ENCODE data around the gene ANXA6. TPM values are rescaled to one million over a fixed set of nuclear protein-coding genes. Genes with fewer than 3 reads are reported as not detected.

Gene ANXA6
- total RNA-seq, 1 experiment from 2014 or later = 385 TPM

DNA sequence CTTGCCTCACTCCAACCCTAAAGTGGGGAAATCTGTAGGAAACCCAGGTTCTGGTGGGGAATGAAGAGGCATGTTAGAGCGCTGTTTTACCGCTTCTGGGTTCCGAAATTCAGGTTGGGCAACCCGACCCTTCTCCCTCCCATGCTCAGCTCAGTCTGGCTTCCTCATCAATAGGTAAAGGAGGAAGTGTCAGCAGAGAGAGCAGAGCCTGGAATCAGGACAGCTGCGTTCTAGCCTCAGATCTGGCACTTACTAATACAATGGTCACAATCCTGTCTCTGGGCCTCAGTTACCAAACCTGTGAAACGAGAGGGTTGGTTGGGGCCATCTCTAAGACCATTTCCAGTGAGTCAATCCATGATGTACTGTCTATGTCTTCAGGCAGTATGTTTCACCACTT, 60.5 kb downstream of the ANXA6 start:
- Histone ChIP-seq H3K36me3 (peaks cover 19% of the 10 kb centered on the region), H3K4me1 (peaks cover 46% of the 10 kb centered on the region), H3K27me3 (no peaks in the 10 kb centered on the region), H3K27ac (no peak overlapping the region), H3K9me3 (replicated peaks) (no peaks in the 10 kb centered on the region), H3K4me3 (no peak overlapping the region)
- DNase-seq = peak in 1 of 2 experiments; percentile 22

DNA sequence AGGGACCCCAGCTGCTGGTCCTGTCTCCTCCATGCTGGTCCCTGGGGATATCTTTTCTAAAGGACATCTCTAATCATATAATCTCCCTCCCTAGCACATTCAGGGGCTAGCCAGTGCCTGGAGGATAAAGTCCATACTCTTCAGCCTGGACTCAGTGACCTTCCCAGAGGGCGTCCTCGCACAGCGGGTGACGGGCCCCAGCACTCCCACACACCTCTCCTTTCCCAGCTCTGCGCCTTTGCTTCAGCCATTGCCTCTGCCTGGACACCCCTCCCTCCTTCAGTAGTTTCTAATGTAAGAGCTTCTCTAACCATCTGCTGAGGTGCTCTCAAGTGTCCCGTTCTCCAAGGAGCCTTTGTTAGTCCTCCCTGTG, 61.6 kb downstream of the ANXA6 start:
- no peak overlapping the region for H3K4me3 ChIP-seq
- peaks cover 11% of the 10 kb centered on the region for H3K36me3 ChIP-seq
- no peaks in the 10 kb centered on the region for H3K27me3 ChIP-seq
- H3K27ac ChIP-seq = peak overlapping the region; percentile 21; the same call in 1 of the 2 replicates
- peaks cover 49% of the 10 kb centered on the region for H3K4me1 ChIP-seq
- DNase-seq = no peak
- no peaks in the 10 kb centered on the region for H3K9me3 ChIP-seq (replicated peaks)

DNA sequence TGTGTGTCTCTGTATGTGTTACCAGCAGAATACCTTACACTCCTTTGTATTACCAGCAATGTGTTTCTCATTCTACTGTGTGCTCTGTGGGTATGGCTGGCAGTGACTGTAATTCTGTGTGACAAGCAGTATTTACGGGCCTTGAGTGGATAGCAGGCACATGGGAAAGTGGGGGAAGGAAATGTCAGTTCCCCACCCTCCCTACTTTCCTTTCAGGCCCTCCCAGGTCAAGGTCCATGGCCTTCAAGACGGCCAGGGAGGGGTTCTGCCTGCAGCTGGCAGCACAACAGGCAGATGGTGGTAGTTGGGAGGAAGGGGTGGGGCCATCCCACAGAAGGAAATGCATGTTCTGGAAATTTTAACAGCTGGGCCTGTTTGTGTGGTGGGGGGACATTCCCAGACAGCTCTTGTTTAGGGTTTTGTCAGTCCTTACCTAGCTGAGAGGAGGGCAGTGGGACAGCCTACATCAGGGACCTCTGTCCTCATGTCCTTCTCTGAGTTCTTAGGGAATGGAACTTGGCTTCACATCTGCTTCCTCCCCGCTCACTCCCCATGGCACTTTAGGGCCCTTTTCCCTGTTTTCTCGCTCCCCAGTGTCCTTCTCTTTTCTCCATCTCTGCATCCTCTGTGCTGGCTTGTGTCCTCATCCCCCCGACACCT, 62.1 kb downstream of the ANXA6 start:
- Histone ChIP-seq H3K4me3 (no peak overlapping the region), H3K36me3 (peaks cover 9% of the 10 kb centered on the region), H3K4me1 (peaks cover 49% of the 10 kb centered on the region), H3K9me3 (replicated peaks) (no peaks in the 10 kb centered on the region), H3K27ac (peak overlapping the region; percentile 21; the same call in 1 of the 2 replicates), H3K27me3 (no peaks in the 10 kb centered on the region)
- peak; percentile 68 to 74 for DNase-seq

DNA sequence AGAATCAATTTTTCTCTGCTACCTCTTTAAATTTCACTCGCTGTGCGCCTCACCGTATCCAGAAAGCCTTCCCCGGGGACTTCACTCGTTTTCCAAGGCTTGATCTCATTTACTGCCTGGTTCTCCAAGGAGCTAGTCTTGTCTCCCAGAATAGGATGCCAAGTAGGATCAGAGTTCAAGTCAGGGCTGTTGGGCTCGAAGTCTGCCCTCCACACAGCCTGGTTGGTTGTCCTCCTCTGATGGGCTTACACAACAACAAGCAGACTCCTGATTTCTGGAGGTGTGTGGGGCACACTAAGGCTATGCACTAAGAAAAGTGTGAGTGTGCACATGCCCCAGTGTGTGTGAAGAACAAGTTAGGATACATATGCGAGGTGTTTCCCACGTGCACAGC, 62.7 kb downstream of the ANXA6 start:
- H3K4me1 ChIP-seq = peaks cover 49% of the 10 kb centered on the region
- H3K4me3 ChIP-seq = no peak overlapping the region
- no peaks in the 10 kb centered on the region for H3K27me3 ChIP-seq
- peaks cover 4% of the 10 kb centered on the region; the same call in 1 of the 2 replicates for H3K36me3 ChIP-seq
- DNase-seq = no peak
- no peaks in the 10 kb centered on the region for H3K9me3 ChIP-seq (replicated peaks)
- H3K27ac ChIP-seq = no peak overlapping the region; the same call in 1 of the 2 replicates

DNA sequence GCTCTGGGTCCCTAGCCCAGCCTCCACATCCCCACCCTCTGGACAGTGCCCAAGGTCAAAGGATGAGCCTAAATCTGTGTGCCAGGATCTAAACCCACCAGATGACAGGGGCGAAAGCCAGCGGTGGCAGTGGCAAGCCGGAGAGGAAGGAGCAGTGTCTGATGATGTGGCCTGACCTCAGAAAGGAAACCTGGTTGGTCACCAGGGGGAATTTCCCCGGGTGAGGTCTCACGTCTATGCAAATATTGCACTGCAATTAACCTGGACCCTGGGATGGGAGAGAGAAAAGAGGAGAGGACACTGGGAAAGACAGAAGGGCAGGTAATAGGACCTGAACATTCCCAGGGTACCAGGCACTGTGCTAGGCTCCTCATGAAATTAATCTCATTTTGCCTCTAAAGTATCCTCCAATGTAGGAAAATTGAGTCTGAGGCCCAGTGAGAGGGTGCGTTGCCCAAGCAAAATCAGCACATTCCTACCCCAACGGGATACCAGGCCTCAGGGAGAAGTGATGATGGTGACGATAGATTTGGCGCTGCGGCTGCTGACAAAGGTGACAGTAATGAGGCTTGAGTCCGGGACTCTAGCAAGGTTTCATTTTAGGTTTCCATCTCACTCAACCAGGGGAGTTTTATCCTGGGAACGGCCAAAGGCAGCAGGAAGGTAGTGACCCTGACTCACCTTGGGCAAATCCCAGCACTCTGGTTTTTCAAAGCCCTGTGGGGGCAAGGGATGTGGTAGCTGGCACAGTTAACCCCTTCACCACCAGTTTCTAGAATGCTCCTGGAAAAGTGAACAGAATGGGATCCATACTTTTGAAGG, 63.3 kb downstream of the ANXA6 start:
- peak overlapping the region; percentile 44 for H3K27ac ChIP-seq
- no peak overlapping the region for H3K4me3 ChIP-seq
- DNase-seq = no peak
- H3K4me1 ChIP-seq = peaks cover 49% of the 10 kb centered on the region
- no peaks in the 10 kb centered on the region for H3K36me3 ChIP-seq
- no peaks in the 10 kb centered on the region for H3K9me3 ChIP-seq (replicated peaks)
- no peaks in the 10 kb centered on the region for H3K27me3 ChIP-seq

DNA sequence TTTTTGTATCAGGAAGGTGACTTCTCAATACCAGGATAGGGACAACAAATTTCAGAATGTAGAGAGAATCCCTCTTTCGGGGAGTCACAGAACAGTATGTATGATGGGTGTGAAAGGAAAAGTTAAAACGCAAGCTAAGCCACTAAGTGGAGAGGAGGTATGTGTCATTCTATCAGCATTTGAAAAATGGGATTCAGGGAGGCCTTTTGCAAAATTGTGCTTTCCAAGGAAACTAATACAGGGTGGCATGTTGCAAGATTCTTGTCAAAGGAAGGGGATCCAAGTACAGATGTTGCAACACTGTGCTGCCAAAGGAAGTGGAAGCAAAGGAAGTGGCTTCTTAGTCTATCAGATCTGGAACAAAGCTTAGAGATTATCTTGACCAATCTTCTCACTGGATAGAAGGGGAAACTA, 64.1 kb downstream of the ANXA6 start:
- Histone ChIP-seq H3K4me3 (no peak overlapping the region), H3K27me3 (no peaks in the 10 kb centered on the region), H3K36me3 (no peaks in the 10 kb centered on the region), H3K4me1 (peaks cover 49% of the 10 kb centered on the region), H3K27ac (peak overlapping the region; percentile 44), H3K9me3 (replicated peaks) (no peaks in the 10 kb centered on the region)
- DNase-seq = peak in 1 of 2 experiments; percentile 41

DNA sequence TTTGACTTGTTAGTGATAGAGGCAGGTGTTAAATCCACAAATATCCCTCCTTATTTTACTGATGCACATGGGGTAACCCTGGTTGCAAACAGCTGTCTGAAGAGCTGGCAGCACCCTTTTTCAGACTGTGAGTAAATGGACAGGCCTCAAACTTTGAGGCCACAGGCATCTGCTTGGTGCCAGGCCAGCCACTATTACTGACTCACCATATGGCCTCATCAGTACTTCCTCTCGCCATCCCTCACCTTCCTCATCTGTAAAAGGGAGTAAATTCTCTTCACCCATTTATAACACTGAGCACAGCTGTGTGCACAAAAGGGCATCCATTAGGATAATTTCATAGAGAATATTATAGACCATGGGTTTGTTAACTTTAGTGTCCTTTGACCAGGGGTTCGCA, 64.8 kb downstream of the ANXA6 start:
- Histone ChIP-seq H3K4me3 (no peak overlapping the region), H3K27me3 (no peaks in the 10 kb centered on the region), H3K36me3 (no peaks in the 10 kb centered on the region), H3K4me1 (peaks cover 50% of the 10 kb centered on the region), H3K9me3 (replicated peaks) (no peaks in the 10 kb centered on the region), H3K27ac (peak overlapping the region; percentile 44)
- DNase-seq = peak; percentile 78 to 83

DNA sequence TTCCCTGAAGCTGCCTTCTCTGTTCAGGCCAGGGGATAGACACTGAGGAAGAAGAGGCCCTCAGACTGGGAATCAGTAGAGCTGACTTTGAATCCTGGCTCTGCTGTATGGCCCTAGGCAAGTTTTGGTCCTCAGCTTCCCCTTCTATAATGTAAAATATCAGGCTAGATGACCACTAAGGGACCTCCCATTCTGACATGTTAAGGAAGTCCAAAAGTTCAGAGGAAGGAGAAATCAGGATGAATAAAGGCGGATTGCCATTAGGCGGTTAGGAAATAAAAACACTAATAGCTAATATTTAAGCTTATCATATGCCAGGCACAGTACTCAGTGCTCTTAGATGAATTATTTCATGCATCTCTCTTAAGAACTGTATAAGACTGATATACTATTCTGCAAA, 67.9 kb downstream of the ANXA6 start:
- Histone ChIP-seq H3K27ac (no peak overlapping the region), H3K9me3 (replicated peaks) (no peaks in the 10 kb centered on the region), H3K27me3 (no peaks in the 10 kb centered on the region), H3K4me3 (no peak overlapping the region), H3K36me3 (no peaks in the 10 kb centered on the region), H3K4me1 (peaks cover 47% of the 10 kb centered on the region)
- DNase-seq = no peak

DNA sequence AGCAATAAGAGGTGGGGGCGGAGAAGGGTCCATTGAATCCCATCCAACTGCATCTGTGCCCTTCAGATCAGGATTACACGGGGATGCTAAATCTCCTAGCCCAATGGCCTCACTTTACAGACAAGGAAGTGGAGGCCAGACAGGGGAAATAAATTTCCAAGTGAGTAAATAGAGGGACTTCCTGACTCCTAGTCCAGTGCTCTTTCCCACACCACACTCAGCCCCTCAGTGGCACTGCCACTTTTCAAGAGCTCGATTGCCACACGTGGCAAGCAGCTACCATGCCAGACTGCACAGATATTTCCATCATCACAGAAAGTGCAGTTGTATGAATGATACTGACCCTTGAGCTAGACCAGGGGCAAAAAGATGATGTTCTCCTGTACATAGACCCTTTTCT, 68.6 kb downstream of the ANXA6 start:
- no peaks in the 10 kb centered on the region for H3K36me3 ChIP-seq
- no peaks in the 10 kb centered on the region for H3K9me3 ChIP-seq (replicated peaks)
- no peak overlapping the region for H3K27ac ChIP-seq
- no peak for DNase-seq
- H3K27me3 ChIP-seq = no peaks in the 10 kb centered on the region
- no peak overlapping the region for H3K4me3 ChIP-seq
- H3K4me1 ChIP-seq = peaks cover 40% of the 10 kb centered on the region

DNA sequence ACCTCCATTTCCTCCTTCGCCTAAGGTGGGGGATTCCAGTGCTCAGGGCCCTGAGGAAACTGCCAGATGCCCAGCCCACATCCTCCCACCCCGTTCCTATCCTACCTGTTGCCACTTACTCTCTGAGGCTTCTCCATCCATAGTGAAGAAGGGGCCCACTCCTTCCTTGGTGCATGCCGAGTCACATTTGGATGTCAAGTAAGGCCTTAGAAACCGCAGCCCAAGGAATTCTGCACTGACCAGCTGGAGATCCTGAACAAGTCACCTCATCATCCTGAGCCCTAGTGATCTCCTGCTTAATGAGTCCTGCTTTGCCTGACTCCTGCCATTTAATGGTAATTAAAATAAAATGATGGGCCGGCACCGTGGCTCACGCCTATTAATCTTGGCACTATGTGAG, 70.1 kb downstream of the ANXA6 start:
- DNase-seq = no peak

DNA sequence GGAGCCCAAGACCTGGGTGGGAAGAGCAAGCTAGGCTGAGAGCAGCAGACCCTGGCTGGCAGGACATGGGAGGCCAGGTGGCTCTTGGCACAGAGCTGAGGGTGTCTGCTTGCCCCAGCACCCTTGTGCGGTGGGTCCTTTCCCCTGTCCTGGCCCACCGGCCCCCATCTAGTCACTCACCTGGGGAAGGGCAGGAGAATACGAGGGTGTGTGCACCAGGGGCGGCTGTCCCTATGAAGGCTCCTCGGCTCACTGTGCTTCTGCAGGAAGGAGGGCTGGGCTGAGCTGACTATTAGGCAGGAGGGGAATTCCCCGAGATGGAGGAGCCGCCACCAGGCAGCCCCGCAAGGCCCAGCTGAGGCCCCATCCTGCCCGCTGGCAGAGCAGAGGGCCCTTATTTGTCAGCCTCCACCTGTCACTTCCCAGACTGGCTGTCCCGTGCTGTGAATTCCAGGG, 70.6 kb downstream of the ANXA6 start:
- H3K27ac ChIP-seq = peak overlapping the region; percentile 34
- DNase-seq = peak; percentile 68 to 70
- H3K36me3 ChIP-seq = no peaks in the 10 kb centered on the region
- H3K9me3 ChIP-seq (replicated peaks) = no peaks in the 10 kb centered on the region
- H3K27me3 ChIP-seq = no peaks in the 10 kb centered on the region
- H3K4me3 ChIP-seq = peak overlapping the region; percentile 42
- peaks cover 44% of the 10 kb centered on the region for H3K4me1 ChIP-seq

More for the DNA sequence above, 70.1 kb downstream of the ANXA6 start:
- no peak overlapping the region for H3K4me3 ChIP-seq
- H3K9me3 ChIP-seq (replicated peaks) = no peaks in the 10 kb centered on the region
- no peaks in the 10 kb centered on the region for H3K36me3 ChIP-seq
- H3K4me1 ChIP-seq = peaks cover 41% of the 10 kb centered on the region
- no peaks in the 10 kb centered on the region for H3K27me3 ChIP-seq
- peak overlapping the region; percentile 34 for H3K27ac ChIP-seq

DNA sequence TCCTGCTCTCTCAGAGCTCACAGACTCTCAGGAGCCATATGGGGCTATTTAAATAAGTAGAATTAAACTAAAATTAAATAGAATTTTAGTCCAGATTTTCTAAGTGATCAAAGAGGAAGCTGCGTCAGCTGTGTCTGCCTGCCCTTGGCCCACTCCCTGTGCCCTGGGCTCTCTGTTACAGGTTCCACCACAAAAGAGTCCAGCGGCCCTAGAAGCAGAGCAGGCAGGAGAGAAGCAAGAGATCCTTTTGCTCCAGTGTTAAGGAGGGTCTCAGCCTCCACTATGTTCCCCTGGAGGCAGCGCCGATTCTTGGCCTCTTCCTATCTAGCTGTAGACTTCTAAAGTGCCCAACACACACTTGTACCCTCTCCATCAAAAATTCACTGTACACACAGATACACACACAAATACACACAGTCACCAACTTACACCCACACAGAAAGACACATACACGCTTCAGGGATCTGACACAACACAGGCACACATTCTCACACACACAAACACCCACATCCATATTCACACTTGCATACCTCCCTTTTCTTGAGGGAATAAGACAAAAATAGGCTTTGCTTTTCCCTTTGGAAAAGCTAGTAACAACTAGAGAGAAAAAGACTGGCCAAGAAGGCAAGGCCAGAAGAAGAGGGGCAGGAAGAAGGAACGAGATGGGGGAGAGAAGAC, 71.2 kb downstream of the ANXA6 start:
- peak overlapping the region; percentile 34 for H3K27ac ChIP-seq

DNA sequence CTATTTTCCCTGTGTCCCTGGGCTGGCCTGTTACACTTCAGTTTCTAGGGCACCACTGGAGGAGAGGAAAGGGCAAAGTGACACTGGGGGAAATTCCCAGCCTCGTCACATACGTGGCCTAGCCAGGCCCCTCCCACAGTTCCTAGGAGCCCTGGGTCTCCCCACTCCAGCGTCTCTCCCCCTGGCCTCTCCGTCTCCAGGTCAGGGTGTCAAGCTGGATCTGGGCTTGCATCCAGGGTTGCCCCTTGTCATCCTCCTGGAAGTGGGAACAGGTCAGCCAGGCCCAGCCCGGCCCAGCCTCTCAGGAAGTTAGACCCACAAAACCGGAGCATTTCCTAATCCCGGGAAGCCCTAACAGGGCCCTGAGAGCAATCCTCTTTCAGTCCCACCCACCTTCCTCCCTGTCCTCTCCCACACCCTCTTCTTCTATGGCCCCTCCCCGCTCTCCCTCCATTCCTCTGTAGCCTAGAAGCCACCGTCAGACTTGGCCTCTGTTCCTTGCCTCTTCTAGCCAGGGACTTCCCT, 72.0 kb downstream of the ANXA6 start:
- Histone ChIP-seq H3K4me1 (peaks cover 45% of the 10 kb centered on the region), H3K9me3 (replicated peaks) (no peaks in the 10 kb centered on the region), H3K27me3 (no peaks in the 10 kb centered on the region), H3K36me3 (no peaks in the 10 kb centered on the region), H3K4me3 (peak overlapping the region; percentile 42), H3K27ac (no peak overlapping the region)
- peak in 1 of 2 experiments; percentile 33 for DNase-seq

More for the DNA sequence above, 71.2 kb downstream of the ANXA6 start:
- H3K9me3 ChIP-seq (replicated peaks) = no peaks in the 10 kb centered on the region
- H3K4me3 ChIP-seq = peak overlapping the region; percentile 42
- H3K36me3 ChIP-seq = no peaks in the 10 kb centered on the region
- H3K27me3 ChIP-seq = no peaks in the 10 kb centered on the region
- DNase-seq = no peak
- peaks cover 45% of the 10 kb centered on the region for H3K4me1 ChIP-seq

DNA sequence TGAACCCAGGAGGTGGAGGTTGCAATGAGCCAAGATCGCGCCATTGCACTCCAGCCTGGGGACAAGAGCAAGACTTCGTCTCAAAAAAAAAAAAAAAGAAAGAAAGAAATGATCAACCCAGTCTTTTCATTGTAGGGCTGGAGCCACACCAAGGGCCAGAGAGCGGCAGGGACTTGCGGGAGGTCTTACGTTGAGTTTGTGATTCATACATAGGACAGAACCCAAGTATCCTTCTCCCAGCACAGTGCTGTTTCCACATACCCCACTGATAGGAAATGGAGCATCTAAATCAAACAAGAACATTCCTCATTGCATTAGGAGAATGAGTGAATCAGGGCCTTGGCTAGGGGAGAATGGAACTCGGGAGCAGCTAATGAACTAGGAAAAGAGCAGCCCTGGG, 73.2 kb downstream of the ANXA6 start:
- DNase-seq = no peak
- peaks cover 48% of the 10 kb centered on the region for H3K4me1 ChIP-seq
- no peak overlapping the region for H3K4me3 ChIP-seq
- no peaks in the 10 kb centered on the region for H3K36me3 ChIP-seq
- no peaks in the 10 kb centered on the region for H3K27me3 ChIP-seq
- no peak overlapping the region for H3K27ac ChIP-seq
- H3K9me3 ChIP-seq (replicated peaks) = no peaks in the 10 kb centered on the region
